ENCODE measurements around the gene ROBO1. TPM values are rescaled to one million over a fixed set of nuclear protein-coding genes. Genes with fewer than 3 reads are reported as not detected.

ROBO1 gene
- total RNA-seq, 1 donor from 2014 or later, result 182 TPM

- Mint-ChIP-seq H3K27me3 (peaks cover 8% of the 10 kb centered on the region), H3K4me1 (ENCODE audit: unreplicated experiment) (no peaks in the 10 kb centered on the region), H3K27ac (no peak overlapping the region), H3K9me3 (no peaks in the 10 kb centered on the region), H3K36me3 (no peaks in the 10 kb centered on the region), H3K4me3 (no peak overlapping the region)
- TF ChIP-seq CTCF (conservative IDR thresholded peaks at IDR 0.05), result no peak
- no peak for DNase-seq (ENCODE audit: extremely low spot score, unreplicated experiment)
These were observed 97.6 kb downstream of the ROBO1 start for GRCh38 chr3:79670178-79670577.

- Mint-ChIP-seq H3K27ac (no peak overlapping the region), H3K9me3 (no peaks in the 10 kb centered on the region), H3K4me1 (ENCODE audit: unreplicated experiment) (no peaks in the 10 kb centered on the region), H3K27me3 (peaks cover 3% of the 10 kb centered on the region), H3K36me3 (no peaks in the 10 kb centered on the region), H3K4me3 (no peak overlapping the region)
- no peak for TF ChIP-seq CTCF (conservative IDR thresholded peaks at IDR 0.05)
- DNase-seq (ENCODE audit: extremely low spot score, unreplicated experiment), result no peak
These were observed 103.3 kb downstream of the ROBO1 start for GRCh38 chr3:79664455-79664854.

- Mint-ChIP-seq H3K27ac (no peak overlapping the region), H3K9me3 (no peaks in the 10 kb centered on the region)
These were observed 105.9 kb downstream of the ROBO1 start for GRCh38 chr3:79661896-79662295.

GRCh38 chr3:79657076-79657475 lies 110.7 kb downstream of the ROBO1 start:
- DNase-seq (ENCODE audit: extremely low spot score, unreplicated experiment), result no peak
- H3K36me3 Mint-ChIP-seq, result no peaks in the 10 kb centered on the region
- H3K27ac Mint-ChIP-seq, result no peak overlapping the region
- H3K27me3 Mint-ChIP-seq, result peaks cover 3% of the 10 kb centered on the region
- H3K4me3 Mint-ChIP-seq, result no peak overlapping the region
- TF ChIP-seq CTCF (conservative IDR thresholded peaks at IDR 0.05), result no peak
- H3K4me1 Mint-ChIP-seq (ENCODE audit: unreplicated experiment), result no peaks in the 10 kb centered on the region
- no peaks in the 10 kb centered on the region for H3K9me3 Mint-ChIP-seq

More at GRCh38 chr3:79661896-79662295, 105.9 kb downstream of the ROBO1 start:
- TF ChIP-seq CTCF (conservative IDR thresholded peaks at IDR 0.05), result no peak
- H3K4me3 Mint-ChIP-seq, result no peak overlapping the region
- H3K36me3 Mint-ChIP-seq, result no peaks in the 10 kb centered on the region
- H3K4me1 Mint-ChIP-seq (ENCODE audit: unreplicated experiment), result no peaks in the 10 kb centered on the region
- no peak for DNase-seq (ENCODE audit: extremely low spot score, unreplicated experiment)
- peaks cover 3% of the 10 kb centered on the region for H3K27me3 Mint-ChIP-seq

GRCh38 chr3:79654019-79654418 lies 113.8 kb downstream of the ROBO1 start:
- no peak for TF ChIP-seq CTCF (conservative IDR thresholded peaks at IDR 0.05)
- Mint-ChIP-seq H3K4me1 (ENCODE audit: unreplicated experiment) (no peaks in the 10 kb centered on the region), H3K27ac (no peak overlapping the region), H3K4me3 (no peak overlapping the region), H3K9me3 (no peaks in the 10 kb centered on the region), H3K36me3 (no peaks in the 10 kb centered on the region), H3K27me3 (no peaks in the 10 kb centered on the region)
- DNase-seq (ENCODE audit: extremely low spot score, unreplicated experiment), result no peak

- Mint-ChIP-seq H3K27ac (no peak overlapping the region), H3K4me1 (ENCODE audit: unreplicated experiment) (no peaks in the 10 kb centered on the region), H3K36me3 (no peaks in the 10 kb centered on the region), H3K9me3 (no peaks in the 10 kb centered on the region), H3K4me3 (no peak overlapping the region), H3K27me3 (no peaks in the 10 kb centered on the region)
- TF ChIP-seq CTCF (conservative IDR thresholded peaks at IDR 0.05), result no peak
- no peak for DNase-seq (ENCODE audit: extremely low spot score, unreplicated experiment)
These were observed 114.5 kb downstream of the ROBO1 start for GRCh38 chr3:79653266-79653830.
